Right atrium auricular region (tissue), 2 donors: ENCODE measurements around the gene PIGR. TPM values are rescaled to one million over a fixed set of nuclear protein-coding genes. Genes with fewer than 3 reads are reported as not detected.

Experiments
- DNase-seq: peaks from one replicate; pipeline ENCODE4 v3.0.0-alpha.2; 2019; ENCODE audit warnings: low spot score
- H3K27ac ChIP-seq, 2 donors: fragments of 200-600 bp; sonication (generic); 1 replicate in 1 of 2; 2 replicates in 1 of 2; pipeline ENCODE4 v1.5.1; 2016 to 2019
- H3K27me3 ChIP-seq, 2 donors: fragments of 200-600 bp; sonication (generic); one replicate each; pipeline versions ENCODE4 v1.5.1 to v1.6.0; 2017 to 2019
- H3K36me3 ChIP-seq: fragments of 200-600 bp; sonication (generic); one replicate; pipeline ENCODE4 v1.5.1; 2016
- H3K4me1 ChIP-seq, 2 donors: fragments of 200-600 bp; sonication (generic); one replicate each; pipeline versions ENCODE4 v1.5.1 to v1.6.0; 2017 to 2019
- H3K4me3 ChIP-seq, 2 donors: fragments of 200-600 bp; sonication (generic); 1 replicate in 1 of 2; 2 replicates in 1 of 2; pipeline ENCODE4 v1.5.1; 2017 to 2019; ENCODE audit warnings: mild to moderate bottlenecking in 1 of 2, moderate library complexity in 1 of 2
- H3K9me3 ChIP-seq, 2 donors: fragments of 200-600 bp; sonication (generic); one replicate each; pipeline ENCODE4 v1.5.1; 2019
- CTCF ChIP-seq, 2 donors: fragments of 200-600 bp; sonication (generic); IDR thresholded peaks; one replicate each; pipeline ENCODE4 v1.5.1; 2019; ENCODE audit warnings: antibody characterized with exemption in 2 of 2
- total RNA-seq, 2 donors: library from RNA; depleted of rRNA; stranded (reverse); fragments of >200 nt; gene quantifications; one replicate each; pipeline ENCODE4 v1.1.0, GENCODE V29; 2016

Gene PIGR
- total RNA-seq, 2 donors from 2014 or later: not detected

GRCh38 chr1:206965781-206966180, 19.5 kb upstream of the PIGR start:
- no peaks in the 10 kb centered on the region for H3K27me3 ChIP-seq
- no peaks in the 10 kb centered on the region for H3K4me1 ChIP-seq
- TF ChIP-seq CTCF (IDR thresholded peaks at IDR 0.05): no peak
- no peak overlapping the region for H3K4me3 ChIP-seq
- no peak overlapping the region for H3K27ac ChIP-seq
- DNase-seq: no peak
- H3K9me3 ChIP-seq: no peaks in the 10 kb centered on the region
- H3K36me3 ChIP-seq: no peaks in the 10 kb centered on the region

- no peak overlapping the region for H3K27ac ChIP-seq
- no peaks in the 10 kb centered on the region for H3K27me3 ChIP-seq
- no peaks in the 10 kb centered on the region for H3K36me3 ChIP-seq
- no peak for DNase-seq
- no peak for TF ChIP-seq CTCF (IDR thresholded peaks at IDR 0.05)
- H3K4me3 ChIP-seq: no peak overlapping the region
- H3K4me1 ChIP-seq: no peaks in the 10 kb centered on the region
- no peaks in the 10 kb centered on the region for H3K9me3 ChIP-seq
These were observed 17.5 kb upstream of the PIGR start for GRCh38 chr1:206963740-206964139.

GRCh38 chr1:206963119-206963712, 16.9 kb upstream of the PIGR start:
- DNase-seq: no peak
- H3K4me1 ChIP-seq: no peaks in the 10 kb centered on the region
- TF ChIP-seq CTCF (IDR thresholded peaks at IDR 0.05): no peak

GRCh38 chr1:206962272-206962671, 16.0 kb upstream of the PIGR start:
- no peaks in the 10 kb centered on the region for H3K9me3 ChIP-seq
- DNase-seq: no peak
- no peak overlapping the region for H3K27ac ChIP-seq
- H3K36me3 ChIP-seq: no peaks in the 10 kb centered on the region
- no peaks in the 10 kb centered on the region for H3K4me1 ChIP-seq
- H3K27me3 ChIP-seq: no peaks in the 10 kb centered on the region
- no peak overlapping the region for H3K4me3 ChIP-seq
- TF ChIP-seq CTCF (IDR thresholded peaks at IDR 0.05): no peak

More at GRCh38 chr1:206963119-206963712, 16.9 kb upstream of the PIGR start:
- Histone ChIP-seq H3K9me3 (no peaks in the 10 kb centered on the region), H3K36me3 (no peaks in the 10 kb centered on the region), H3K27me3 (no peaks in the 10 kb centered on the region), H3K4me3 (no peak overlapping the region), H3K27ac (no peak overlapping the region)

DNA sequence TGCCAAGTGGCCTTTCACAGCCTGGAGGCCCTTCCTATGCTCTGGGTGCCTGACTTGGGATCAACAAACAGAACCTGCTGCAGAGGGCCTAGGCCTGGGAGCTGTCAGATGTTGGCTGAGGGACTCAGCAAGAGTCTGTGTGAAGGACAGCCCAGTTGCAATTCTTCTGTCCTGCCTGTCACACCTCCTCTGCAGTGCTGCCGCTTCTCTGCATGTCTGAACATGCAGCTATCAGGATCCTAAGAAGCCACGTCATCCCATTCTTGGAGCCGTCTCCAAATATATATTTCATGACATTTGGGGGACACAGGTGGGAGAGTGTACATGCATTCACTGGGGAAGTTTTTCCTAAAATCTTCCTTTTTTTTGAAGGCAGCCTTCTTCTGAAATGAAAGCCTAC, 15.4 kb upstream of the PIGR start:
- no peak for DNase-seq
- no peaks in the 10 kb centered on the region for H3K27me3 ChIP-seq

More for the DNA sequence above, 15.4 kb upstream of the PIGR start:
- Histone ChIP-seq H3K36me3 (no peaks in the 10 kb centered on the region), H3K27ac (no peak overlapping the region), H3K4me1 (no peaks in the 10 kb centered on the region), H3K9me3 (no peaks in the 10 kb centered on the region), H3K4me3 (no peak overlapping the region)
- no peak for TF ChIP-seq CTCF (IDR thresholded peaks at IDR 0.05)
